Activated CD8-positive, alpha-beta T cell treated with anti-CD3 and anti-CD28 coated beads for 36 hours (primary cell): ENCODE data around the gene GUCY1A2. TPM values are rescaled to one million over a fixed set of nuclear protein-coding genes. Genes with fewer than 3 reads are reported as not detected.

Source experiments
- ATAC-seq: fragments of 200-7000 bp; cut with Tn5 transposase; one replicate; pipeline ENCODE4 v1.10.0; 2021; ENCODE audit warnings: mild to moderate bottlenecking, moderate library complexity
- CTCF ChIA-PET: fragments of 350-600 bp; sonication (Branson Sonifier 250); formaldehyde crosslinking; loops from one replicate; lab custom pipeline; 2021; ENCODE audit warnings: antibody characterized with exemption; lab: Charles Lee
- POLR2A ChIA-PET: fragments of 350-600 bp; sonication (Branson Sonifier 250); formaldehyde crosslinking; loops from one replicate; lab custom pipeline; 2021; ENCODE audit warnings: antibody characterized with exemption; lab: Charles Lee
- DNase-seq: peaks from one replicate; pipeline ENCODE4 v3.0.0-alpha.2; 2020
- H3K27ac Mint-ChIP-seq: one replicate; pipeline ENCODE4 v1.8.0; 2021; ENCODE audit warnings: mild to moderate bottlenecking, mixed read lengths
- H3K27me3 Mint-ChIP-seq: one replicate; pipeline ENCODE4 v1.8.0; 2021; ENCODE audit warnings: mixed read lengths
- H3K36me3 Mint-ChIP-seq: one replicate; pipeline ENCODE4 v1.8.0; 2021; ENCODE audit warnings: low read depth, mixed read lengths
- H3K4me1 Mint-ChIP-seq: one replicate; pipeline ENCODE4 v1.8.0; 2021; ENCODE audit warnings: low read depth, mixed read lengths
- H3K4me3 Mint-ChIP-seq: one replicate; pipeline ENCODE4 v1.8.0; 2021; ENCODE audit warnings: mild to moderate bottlenecking, moderate library complexity, mixed read lengths
- H3K9me3 Mint-ChIP-seq: one replicate; pipeline ENCODE4 v1.8.0; 2021; ENCODE audit warnings: mixed read lengths
- intact Hi-C: fragments of 100-400 bp; cut with micrococcal nuclease; formaldehyde crosslinking; loops from one replicate; pipeline ENCODE4 v1.10.0; 2022
- total RNA-seq, 2 experiments: library from RNA; stranded (reverse); gene quantifications; one replicate each; pipeline ENCODE4 v1.2.3, GENCODE V29; 2021
- TF ChIP-seq, protein P1 (sequence below): fragments of 200-600 bp; IDR thresholded peaks from one replicate; pipeline ENCODE4 v1.8.0; 2022; ENCODE audit warnings: antibody characterized with exemption, mild to moderate bottlenecking

The GUCY1A2 gene
- total RNA-seq, 2 experiments from 2014 or later: not detected

DNA sequence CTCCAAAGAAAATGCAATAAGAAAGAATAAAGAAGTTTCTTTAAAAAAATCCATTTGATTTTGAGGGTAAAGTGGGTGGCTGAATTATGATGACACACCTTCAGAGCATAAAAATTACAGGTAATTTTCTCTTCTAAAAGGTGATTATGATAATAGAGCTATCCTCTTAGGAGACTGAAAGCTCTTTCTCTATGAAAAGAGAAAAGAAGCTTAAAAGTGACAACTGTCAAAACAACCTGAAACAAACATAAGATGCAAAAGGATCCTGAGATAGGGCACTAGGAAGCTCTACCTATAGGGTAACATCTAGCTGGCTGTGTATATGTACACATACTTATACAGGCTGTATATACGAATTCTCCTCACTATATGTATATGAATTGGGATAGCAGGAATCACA is 270.2 kb downstream of the GUCY1A2 start:
- intact Hi-C loops: no loop called here
- TF ChIP-seq, protein P1, sequence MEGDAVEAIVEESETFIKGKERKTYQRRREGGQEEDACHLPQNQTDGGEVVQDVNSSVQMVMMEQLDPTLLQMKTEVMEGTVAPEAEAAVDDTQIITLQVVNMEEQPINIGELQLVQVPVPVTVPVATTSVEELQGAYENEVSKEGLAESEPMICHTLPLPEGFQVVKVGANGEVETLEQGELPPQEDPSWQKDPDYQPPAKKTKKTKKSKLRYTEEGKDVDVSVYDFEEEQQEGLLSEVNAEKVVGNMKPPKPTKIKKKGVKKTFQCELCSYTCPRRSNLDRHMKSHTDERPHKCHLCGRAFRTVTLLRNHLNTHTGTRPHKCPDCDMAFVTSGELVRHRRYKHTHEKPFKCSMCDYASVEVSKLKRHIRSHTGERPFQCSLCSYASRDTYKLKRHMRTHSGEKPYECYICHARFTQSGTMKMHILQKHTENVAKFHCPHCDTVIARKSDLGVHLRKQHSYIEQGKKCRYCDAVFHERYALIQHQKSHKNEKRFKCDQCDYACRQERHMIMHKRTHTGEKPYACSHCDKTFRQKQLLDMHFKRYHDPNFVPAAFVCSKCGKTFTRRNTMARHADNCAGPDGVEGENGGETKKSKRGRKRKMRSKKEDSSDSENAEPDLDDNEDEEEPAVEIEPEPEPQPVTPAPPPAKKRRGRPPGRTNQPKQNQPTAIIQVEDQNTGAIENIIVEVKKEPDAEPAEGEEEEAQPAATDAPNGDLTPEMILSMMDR: no peak

DNA sequence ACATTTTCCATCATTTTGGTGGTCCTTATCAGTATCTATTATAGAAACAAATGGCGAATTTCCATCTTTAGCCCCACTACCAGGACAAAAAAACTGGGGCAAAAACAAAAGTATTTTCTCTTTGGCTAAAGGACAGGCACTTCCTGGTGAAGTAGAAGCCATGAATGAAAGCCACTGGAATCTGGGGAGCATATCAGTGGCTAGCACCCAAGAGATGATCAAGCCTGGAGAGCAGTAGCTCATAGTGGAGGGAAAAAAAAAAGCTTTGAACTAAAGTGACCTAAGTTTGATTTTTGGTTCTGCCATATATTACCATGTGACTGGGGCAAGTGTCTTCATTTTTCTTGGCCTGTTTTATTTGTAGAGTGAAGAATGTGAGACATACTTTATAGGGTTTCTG is 272.3 kb downstream of the GUCY1A2 start:
- ATAC-seq: no peak
- intact Hi-C loops: no loop called here
- peaks cover 2% of the 10 kb centered on the region for H3K9me3 Mint-ChIP-seq

More for the DNA sequence above, 270.2 kb downstream of the GUCY1A2 start:
- CTCF ChIA-PET: no interaction called here
- H3K4me3 Mint-ChIP-seq: no peak overlapping the region
- ATAC-seq (no peak), DNase-seq (no peak)
- H3K27ac Mint-ChIP-seq: no peak overlapping the region
- POLR2A ChIA-PET: no interaction called here
- no peaks in the 10 kb centered on the region for H3K4me1 Mint-ChIP-seq
- H3K36me3 Mint-ChIP-seq: no peaks in the 10 kb centered on the region
- H3K9me3 Mint-ChIP-seq: peaks cover 5% of the 10 kb centered on the region
- H3K27me3 Mint-ChIP-seq: no peaks in the 10 kb centered on the region

DNA sequence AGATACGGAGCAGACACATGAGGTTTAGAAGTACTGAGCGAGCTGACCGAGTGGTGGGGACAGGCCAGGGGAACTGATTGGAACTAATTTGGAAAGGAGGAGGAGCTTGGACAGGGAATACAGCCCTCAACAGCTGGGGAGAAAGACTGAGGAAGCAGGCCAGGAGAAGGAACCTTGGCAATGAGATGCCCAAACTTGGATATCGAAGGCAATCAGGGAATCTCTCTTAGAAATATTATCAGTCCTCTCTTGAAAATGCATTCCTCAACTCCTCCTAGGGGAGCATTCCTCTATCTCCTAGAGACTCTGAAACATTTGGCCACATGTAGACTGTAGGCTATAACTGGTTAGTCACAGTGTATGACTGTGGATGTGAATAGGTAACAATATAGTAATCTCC is 284.6 kb downstream of the GUCY1A2 start:
- TF ChIP-seq, protein P1: no peak
- H3K27me3 Mint-ChIP-seq: no peaks in the 10 kb centered on the region
- DNase-seq: no peak
- H3K9me3 Mint-ChIP-seq: peaks cover 14% of the 10 kb centered on the region
- CTCF ChIA-PET: no interaction called here
- intact Hi-C loops: no loop called here
- POLR2A ChIA-PET: interaction anchor here (0.8 kb wide), 1 partner anchor 12 kb away, joined by 3 read pairs; no protein-coding TSS in a partner anchor
- ATAC-seq: no peak
- H3K4me3 Mint-ChIP-seq: no peak overlapping the region
- no peaks in the 10 kb centered on the region for H3K36me3 Mint-ChIP-seq
- H3K4me1 Mint-ChIP-seq: no peaks in the 10 kb centered on the region
- no peak overlapping the region for H3K27ac Mint-ChIP-seq

More for the DNA sequence above, 272.3 kb downstream of the GUCY1A2 start:
- TF ChIP-seq, protein P1: no peak
- no peak for DNase-seq
- Mint-ChIP-seq H3K27ac (no peak overlapping the region), H3K36me3 (no peaks in the 10 kb centered on the region), H3K4me3 (no peak overlapping the region), H3K4me1 (no peaks in the 10 kb centered on the region), H3K27me3 (no peaks in the 10 kb centered on the region)
- POLR2A ChIA-PET: no interaction called here
- CTCF ChIA-PET: no interaction called here

DNA sequence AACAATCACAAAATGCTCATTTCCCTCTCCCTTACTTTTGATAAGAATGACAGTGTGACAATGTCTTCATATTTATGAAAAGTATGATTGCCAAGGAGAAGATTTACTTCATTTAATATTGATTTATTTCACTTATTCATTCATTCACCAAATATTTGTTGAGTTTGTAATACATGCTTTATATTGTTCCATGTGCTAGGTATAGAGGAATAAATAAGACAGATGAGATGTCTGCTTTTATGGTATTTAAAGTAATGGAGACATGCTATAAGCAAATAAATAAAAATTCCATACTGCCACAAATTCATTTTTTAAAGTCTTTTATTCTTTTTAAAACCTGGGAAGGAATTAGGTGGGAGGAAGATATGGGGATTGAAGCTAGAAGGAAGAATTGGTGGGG is 289.4 kb downstream of the GUCY1A2 start:
- ATAC-seq (no peak), DNase-seq (no peak)
- H3K4me1 Mint-ChIP-seq: no peaks in the 10 kb centered on the region
- no peaks in the 10 kb centered on the region for H3K36me3 Mint-ChIP-seq
- H3K27ac Mint-ChIP-seq: no peak overlapping the region
- H3K27me3 Mint-ChIP-seq: no peaks in the 10 kb centered on the region
- peaks cover 4% of the 10 kb centered on the region for H3K9me3 Mint-ChIP-seq
- CTCF ChIA-PET: no interaction called here
- POLR2A ChIA-PET: no interaction called here
- TF ChIP-seq, protein P1: no peak
- no peak overlapping the region for H3K4me3 Mint-ChIP-seq
- intact Hi-C loops: no loop called here

DNA sequence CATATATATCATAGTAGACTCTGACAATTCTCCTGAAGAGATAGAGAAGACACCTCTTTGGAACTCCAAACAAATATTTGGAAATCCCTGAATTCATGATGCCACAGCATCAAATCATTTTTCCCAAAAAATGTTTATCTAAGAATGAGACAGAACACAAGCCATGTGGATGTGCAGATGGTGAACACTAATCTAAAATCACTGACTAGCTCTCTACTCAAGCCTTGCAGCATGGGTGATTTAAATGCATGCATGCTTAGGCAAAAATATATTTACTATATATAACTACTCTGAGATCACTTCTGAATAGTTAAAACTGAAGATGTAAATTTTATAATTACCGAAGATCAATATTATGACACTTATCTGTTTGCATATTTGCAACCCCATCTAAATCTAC is 289.9 kb downstream of the GUCY1A2 start:
- no peaks in the 10 kb centered on the region for H3K4me1 Mint-ChIP-seq
- no peak for ATAC-seq
- no peak overlapping the region for H3K4me3 Mint-ChIP-seq
- intact Hi-C loops: no loop called here
- H3K36me3 Mint-ChIP-seq: no peaks in the 10 kb centered on the region
- H3K27ac Mint-ChIP-seq: no peak overlapping the region
- H3K9me3 Mint-ChIP-seq: peaks cover 2% of the 10 kb centered on the region
- POLR2A ChIA-PET: no interaction called here
- DNase-seq: no peak
- TF ChIP-seq, protein P1: no peak
- H3K27me3 Mint-ChIP-seq: no peaks in the 10 kb centered on the region
- CTCF ChIA-PET: no interaction called here
